SIG-M5 treated with dmso at 0.1 percent for 504 hours (cell line): ENCODE data around the gene DACH1.

Experiments used
- DNase-seq: peaks from one replicate; lab custom pipeline; 2025; ENCODE audit not compliant: unreplicated experiment; lab: John Stamatoyannopoulos, UW

DACH1 gene

GRCh38 chr13:71714802-71715375 lies 152.1 kb downstream of the DACH1 start:
- DNase-seq, result no peak

- no peak for DNase-seq
These were observed 153.9 kb downstream of the DACH1 start for GRCh38 chr13:71712988-71713653.

GRCh38 chr13:71704656-71705055 lies 162.3 kb downstream of the DACH1 start:
- DNase-seq, result peak; percentile 5

GRCh38 chr13:71703138-71703537 lies 163.9 kb downstream of the DACH1 start:
- no peak for DNase-seq

GRCh38 chr13:71702253-71702652 lies 164.8 kb downstream of the DACH1 start:
- no peak for DNase-seq

GRCh38 chr13:71701741-71702140 lies 165.3 kb downstream of the DACH1 start:
- DNase-seq, result no peak

- no peak for DNase-seq
These were observed 167.7 kb downstream of the DACH1 start for GRCh38 chr13:71699342-71699741.

- no peak for DNase-seq
These were observed 171.3 kb downstream of the DACH1 start for GRCh38 chr13:71695662-71696061.

- no peak for DNase-seq
These were observed 181.9 kb downstream of the DACH1 start for GRCh38 chr13:71685072-71685471.

- no peak for DNase-seq
These were observed 184.9 kb downstream of the DACH1 start for GRCh38 chr13:71681901-71682613.

GRCh38 chr13:71677124-71677523 lies 189.9 kb downstream of the DACH1 start:
- DNase-seq, result no peak

GRCh38 chr13:71672512-71672911 lies 194.5 kb downstream of the DACH1 start:
- DNase-seq, result no peak

GRCh38 chr13:71663431-71663830 lies 203.6 kb downstream of the DACH1 start:
- DNase-seq, result no peak

- no peak for DNase-seq
These were observed 205.1 kb downstream of the DACH1 start for GRCh38 chr13:71661921-71662320.

- DNase-seq, result no peak
These were observed 207.6 kb downstream of the DACH1 start for GRCh38 chr13:71659404-71659803.

- no peak for DNase-seq
These were observed 221.5 kb downstream of the DACH1 start for GRCh38 chr13:71645467-71645866.

GRCh38 chr13:71644579-71644978 lies 222.4 kb downstream of the DACH1 start:
- DNase-seq, result no peak

- DNase-seq, result no peak
These were observed 223.6 kb downstream of the DACH1 start for GRCh38 chr13:71643448-71643860.

- DNase-seq, result no peak
These were observed 228.3 kb downstream of the DACH1 start for GRCh38 chr13:71638751-71639150.

- no peak for DNase-seq
These were observed 232.2 kb downstream of the DACH1 start for GRCh38 chr13:71634602-71635443.

GRCh38 chr13:71634182-71634581 lies 232.8 kb downstream of the DACH1 start:
- DNase-seq, result no peak
